IMR-90 (cell line): ENCODE measurements around the gene HK3. TPM values are rescaled to one million over a fixed set of nuclear protein-coding genes. Genes with fewer than 3 reads are reported as not detected.

Source experiments
- ATAC-seq: fragments of 200-7000 bp; cut with Tn5 transposase; 2 replicates; pipeline ENCODE4 v1.9.1; 2020; ENCODE audit warnings: low read depth, mild to moderate bottlenecking, moderate library complexity
- BruUV-seq: library from RNA; stranded (reverse); fragments of 400-500 nt; replicated peaks from 2 replicates; lab custom pipeline; 2021; lab: Mats Ljungman, UMichigan
- CTCF ChIA-PET: fragments of 300-600 bp; formaldehyde crosslinking; extraction: SDS; loops from one replicate; lab custom pipeline; 2021; ENCODE audit warnings: antibody characterized with exemption; lab: Yijun Ruan, JAX
- POLR2A ChIA-PET: fragments of 300-600 bp; sonication (Branson Sonifier 250); formaldehyde crosslinking; loops from one replicate; lab custom pipeline; 2022; ENCODE audit warnings: antibody characterized with exemption; ENCODE audit not compliant: unreplicated experiment; lab: Charles Lee
- DNase-seq: peaks from one replicate; pipeline ENCODE4 v3.0.0; 2013
- H2AFZ ChIP-seq: replicated peaks from 2 replicates; pipeline ENCODE3; 2013; ENCODE audit warnings: low read length, mild to moderate bottlenecking; ENCODE audit not compliant: poor library complexity
- H2AK5ac ChIP-seq: 2 replicates; pipeline ENCODE4 v1.6.1; 2013; ENCODE audit warnings: low read depth, low read length, inconsistent platforms
- H2AK9ac ChIP-seq: replicated peaks from 2 replicates; pipeline ENCODE3; 2013; ENCODE audit warnings: mild to moderate bottlenecking, low read depth, low read length, moderate library complexity; ENCODE audit not compliant: poor library complexity
- H2BK120ac ChIP-seq: 2 replicates; pipeline ENCODE4 v1.6.1; 2013; ENCODE audit warnings: low read depth, low read length, inconsistent platforms
- H2BK15ac ChIP-seq: 3 replicates; pipeline ENCODE4 v1.6.1; 2013; ENCODE audit warnings: low read depth, low read length, inconsistent platforms
- H2BK20ac ChIP-seq: 2 replicates; pipeline ENCODE4 v1.6.1; 2013; ENCODE audit warnings: low read depth, mild to moderate bottlenecking, inconsistent platforms, low read length, moderate library complexity
- H2BK5ac ChIP-seq: 2 replicates; pipeline ENCODE4 v1.6.1; 2013; ENCODE audit warnings: mild to moderate bottlenecking, low read depth, low read length, inconsistent platforms; ENCODE audit not compliant: poor library complexity, severe bottlenecking
- H3K14ac ChIP-seq: replicated peaks from 2 replicates; pipeline ENCODE4 v1.6.1; 2013; ENCODE audit warnings: low read depth, low read length, inconsistent platforms
- H3K18ac ChIP-seq: 2 replicates; pipeline ENCODE4 v1.6.1; 2013; ENCODE audit warnings: low read depth, low read length, control low read depth
- H3K23ac ChIP-seq: 2 replicates; pipeline ENCODE4 v1.6.1; 2013; ENCODE audit warnings: low read depth, low read length, inconsistent platforms
- H3K27ac ChIP-seq: 2 replicates; pipeline ENCODE4 v1.5.1; 2013; ENCODE audit warnings: mild to moderate bottlenecking, control low read depth, low read length; ENCODE audit not compliant: insufficient read depth
- H3K27me3 ChIP-seq: 2 replicates; pipeline ENCODE4 v1.6.1; 2013; ENCODE audit warnings: low read length; ENCODE audit not compliant: control insufficient read depth, insufficient read depth
- H3K36me3 ChIP-seq: 2 replicates; pipeline ENCODE4 v1.6.1; 2013; ENCODE audit warnings: low read length, mixed read lengths; ENCODE audit not compliant: control insufficient read depth, insufficient read depth
- H3K4ac ChIP-seq: 2 replicates; pipeline ENCODE4 v1.6.1; 2013; ENCODE audit warnings: low read depth, low read length, inconsistent platforms
- H3K4me1 ChIP-seq: 2 replicates; pipeline ENCODE4 v1.6.1; 2013; ENCODE audit warnings: low read length, mixed read lengths; ENCODE audit not compliant: control insufficient read depth, insufficient read depth
- H3K4me2 ChIP-seq: 2 replicates; pipeline ENCODE4 v1.6.1; 2013; ENCODE audit warnings: low read depth, mild to moderate bottlenecking, control low read depth, low read length, moderate library complexity
- H3K4me3 ChIP-seq: 2 replicates; pipeline ENCODE4 v1.5.1; 2013; ENCODE audit warnings: low read depth, mild to moderate bottlenecking, control low read depth, low read length, moderate library complexity; ENCODE audit not compliant: insufficient read depth
- H3K56ac ChIP-seq: 2 replicates; pipeline ENCODE4 v1.6.1; 2013; ENCODE audit warnings: low read length, inconsistent platforms; ENCODE audit not compliant: insufficient read depth; ENCODE audit errors: extremely low read depth
- H3K79me1 ChIP-seq, 2 experiments: 2 replicates each; pipeline ENCODE4 v1.6.1; 2013; ENCODE audit warnings: low read length in 2 of 2, inconsistent platforms in 1 of 2, low read depth in 1 of 2
- H3K9ac ChIP-seq: 2 replicates; pipeline ENCODE4 v1.6.1; 2013; ENCODE audit warnings: low read depth, low read length, control low read depth
- H3K9me1 ChIP-seq: 2 replicates; pipeline ENCODE4 v1.6.1; 2013; ENCODE audit warnings: low read length, inconsistent platforms; ENCODE audit not compliant: insufficient read depth
- H3K9me3 ChIP-seq: 2 replicates; pipeline ENCODE4 v1.6.1; 2013; ENCODE audit warnings: low read length; ENCODE audit not compliant: control insufficient read depth, insufficient read depth
- H4K20me1 ChIP-seq: 2 replicates; pipeline ENCODE4 v1.6.1; 2013; ENCODE audit warnings: low read length, inconsistent platforms; ENCODE audit not compliant: insufficient read depth
- H4K5ac ChIP-seq: 2 replicates; pipeline ENCODE4 v1.6.1; 2013; ENCODE audit warnings: mild to moderate bottlenecking, low read depth, low read length, control low read depth
- H4K8ac ChIP-seq, 2 experiments: 2 replicates each; pipeline ENCODE4 v1.6.1; 2013; ENCODE audit warnings: low read depth in 2 of 2, low read length in 2 of 2, control low read depth in 1 of 2, inconsistent platforms in 1 of 2
- H4K91ac ChIP-seq: 2 replicates; pipeline ENCODE4 v1.6.1; 2013; ENCODE audit warnings: low read depth, low read length, inconsistent platforms; ENCODE audit not compliant: insufficient read depth
- BHLHE40 ChIP-seq: fragments of 150-350 bp; IDR thresholded peaks from 2 replicates; pipeline ENCODE4 v1.6.1; 2016; ENCODE audit warnings: mild to moderate bottlenecking, low read depth, low read length
- CHD1 ChIP-seq: IDR thresholded peaks from 2 replicates; pipeline ENCODE4 v1.6.1; 2012; ENCODE audit warnings: low read depth, low read length, improper control_type of control experiment
- CTCF ChIP-seq: conservative IDR thresholded peaks from 2 replicates; pipeline ENCODE4 v1.5.1; 2012; ENCODE audit warnings: mild to moderate bottlenecking, low read depth, low read length, improper control_type of control experiment
- ELK1 ChIP-seq: fragments of 150-350 bp; IDR thresholded peaks from 2 replicates; pipeline ENCODE4 v1.6.1; 2016; ENCODE audit warnings: low read depth, mild to moderate bottlenecking, low read length, moderate library complexity, borderline replicate concordance
- FOS ChIP-seq: fragments of 150-350 bp; IDR thresholded peaks from 2 replicates; pipeline ENCODE4 v1.6.1; 2016; ENCODE audit warnings: low read depth, low read length
- MAZ ChIP-seq: IDR thresholded peaks from 2 replicates; pipeline ENCODE4 v1.6.1; 2012; ENCODE audit warnings: low read depth, mild to moderate bottlenecking, low read length, improper control_type of control experiment, moderate library complexity, borderline replicate concordance
- MXI1 ChIP-seq: IDR thresholded peaks from 2 replicates; pipeline ENCODE4 v1.6.1; 2012; ENCODE audit warnings: low read depth, mild to moderate bottlenecking, low read length, moderate library complexity, borderline replicate concordance
- POLR2A ChIP-seq: IDR thresholded peaks from 2 replicates; pipeline ENCODE4 v1.6.1; 2012; ENCODE audit warnings: mild to moderate bottlenecking, low read depth, low read length
- RFX5 ChIP-seq: IDR thresholded peaks from 2 replicates; pipeline ENCODE4 v1.8.0; 2012; ENCODE audit warnings: low read depth, mild to moderate bottlenecking, low read length, moderate library complexity
- WGBS, 2 experiments: methylation state at CpG; one replicate each; pipeline versions ENCODE4 v1.1.5 to v1.1.7; 2013; ENCODE audit warnings: missing lambda C conversion rate in 2 of 2; ENCODE audit not compliant: insufficient read length in 1 of 2; ENCODE audit errors: extremely low coverage in 2 of 2; 5-methylcytosine and 5-hydroxymethylcytosine counted together
- dilution Hi-C: fragments of 300-500 bp; cut with HindIII; formaldehyde crosslinking; loops from one replicate; pipeline ENCODE4 v1.14.3; 2018; ENCODE audit warnings: low sequenced_read_pairs; ENCODE audit not compliant: unreplicated experiment
- in situ Hi-C: fragments of 300-500 bp; cut with MboI; formaldehyde crosslinking; loops from 3 replicates; pipeline ENCODE4 v1.14.3; 2019; ENCODE audit warnings: low sequenced_read_pairs, inconsistent platforms, mixed read lengths
- intact Hi-C: fragments of 100-400 bp; cut with micrococcal nuclease; formaldehyde crosslinking; loops from 2 replicates; pipeline ENCODE4 v1.10.0; 2022
- polyA plus RNA-seq, 3 experiments: library from polyadenylated mRNA; depleted of rRNA; stranded (reverse); fragments of >200 nt; gene quantifications; 2 replicates each; pipeline ENCODE4 v1.2.3, GENCODE V29; 2012; ENCODE audit warnings: low replicate concordance in 1 of 3
- total RNA-seq: library from RNA; depleted of rRNA; stranded (reverse); fragments of >200 nt; gene quantifications from 2 replicates; pipeline ENCODE4 v1.2.3, GENCODE V29; 2012

The HK3 gene
- total and polyA plus RNA-seq, 2 of the 4 experiments (the other 2 are of a cell fraction) = not detected

- Histone ChIP-seq H3K27ac (no peak overlapping the region), H2BK120ac (no peak overlapping the region), H3K4ac (no peak overlapping the region), H3K4me1 (no peaks in the 10 kb centered on the region), H4K20me1 (no peaks in the 10 kb centered on the region), H3K9me3 (no peaks in the 10 kb centered on the region), H2BK15ac (no peak overlapping the region), H2AK5ac (no peak overlapping the region), H3K9me1 (no peaks in the 10 kb centered on the region), H3K4me2 (no peak overlapping the region), H3K36me3 (no peaks in the 10 kb centered on the region), H4K8ac (no peak overlapping the region), H4K5ac (no peak overlapping the region), H3K79me1 (no peaks in the 10 kb centered on the region), H2AFZ (no peak overlapping the region), H3K9ac (no peak overlapping the region), H3K4me3 (no peak overlapping the region), H3K23ac (no peak overlapping the region), H2BK5ac (no peak overlapping the region), H3K14ac (no peak overlapping the region), H3K18ac (no peak overlapping the region), H2BK20ac (no peak overlapping the region), H4K91ac (no peak overlapping the region), H3K27me3 (peaks cover 56% of the 10 kb centered on the region), H2AK9ac (no peak overlapping the region), H3K56ac (no peak overlapping the region)
- DNase-seq (no peak), ATAC-seq (no peak)
- in situ Hi-C loops = no loop called here
- 69% methylated on average over 10 of the region's 24 CpGs; no CpG with 5 or more reads in 1 of the 2 experiments for WGBS, 2 experiments
- no TSS peak for BruUV-seq
- TF ChIP-seq MAZ (no peak), CHD1 (no peak), MXI1 (no peak), BHLHE40 (no peak), RFX5 (no peak), CTCF (no peak), ELK1 (no peak), FOS (no peak), POLR2A (no peak)
- intact Hi-C loops = no loop called here
- dilution Hi-C loops = no loop called here
- CTCF ChIA-PET = no interaction called here
- POLR2A ChIA-PET = no interaction called here
Measured at GRCh38 chr5:176876506-176877431, 22.4 kb downstream of the HK3 start.
